ENCODE data around the gene TM7SF2. TPM values are rescaled to one million over a fixed set of nuclear protein-coding genes. Genes with fewer than 3 reads are reported as not detected.

The TM7SF2 gene
- 84.4 and 113 TPM in 2 replicates for total RNA-seq (2014; rRNA removed; shearing (Covaris generic))

DNA sequence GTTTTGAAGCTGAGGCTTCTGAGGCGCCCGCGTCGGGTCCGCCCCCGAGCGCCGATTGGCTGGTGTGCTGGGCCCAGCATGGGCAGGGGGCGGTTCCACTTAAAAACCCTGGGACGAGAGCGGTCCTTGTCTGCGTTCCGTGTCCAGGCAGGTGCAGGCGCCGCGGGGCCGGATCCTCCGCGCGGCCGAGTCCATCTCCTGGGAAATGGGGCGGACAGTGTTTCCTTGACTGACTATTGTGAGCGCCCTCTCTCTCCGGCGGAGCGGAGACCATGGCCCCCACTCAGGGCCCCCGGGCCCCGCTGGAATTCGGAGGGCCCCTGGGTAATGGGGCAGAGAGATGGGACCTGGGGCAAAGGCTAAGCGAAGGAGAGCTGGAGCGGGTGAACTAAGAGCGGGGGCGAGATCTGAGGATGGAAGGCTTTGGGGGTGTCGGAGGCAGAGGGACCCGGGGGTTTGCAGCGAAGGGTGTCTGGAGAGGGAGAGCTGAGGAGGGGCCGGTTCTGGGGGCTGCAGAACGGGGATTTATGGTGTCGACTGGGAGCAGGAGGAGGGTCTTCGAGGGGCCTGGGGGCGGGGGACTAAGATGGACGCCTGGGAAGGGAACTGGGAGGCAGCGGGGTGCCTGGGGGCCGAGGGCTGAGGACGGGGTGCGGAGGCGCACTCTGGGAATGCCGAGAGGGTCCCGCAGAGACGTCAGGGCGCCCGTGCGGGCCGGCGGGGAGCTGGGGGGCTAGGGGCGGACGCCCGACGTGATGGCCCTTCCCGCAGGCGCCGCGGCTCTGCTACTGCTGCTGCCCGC, at the start of gene TM7SF2:
TSS of gene TM7SF2 (plus strand) at position 129 of the 802 bp plus-strand sequence. CDS start at position 273, 144 bp downstream.
- peak; percentile 98 for DNase-seq (ENCODE audit: low spot score)

DNA sequence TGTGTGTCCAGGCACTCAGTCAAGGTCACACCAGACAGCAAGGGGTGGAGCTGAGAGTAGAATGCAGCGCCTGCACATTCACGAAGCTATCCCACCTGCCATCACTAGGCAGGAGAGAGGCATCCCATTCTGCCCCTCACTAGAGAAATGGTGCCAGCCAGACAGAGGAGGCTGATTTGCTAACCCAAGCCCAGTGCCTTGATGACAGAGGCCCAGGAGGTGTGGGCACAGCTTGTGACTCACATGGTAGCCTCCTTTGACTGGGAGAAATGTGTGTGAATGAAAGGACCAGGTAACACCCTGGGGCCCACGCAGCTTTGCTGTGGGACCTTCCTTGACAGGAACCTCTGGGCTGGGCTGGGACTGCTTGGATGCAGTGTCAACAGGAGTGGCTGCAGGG, 48.1 kb upstream of the TM7SF2 start:
- no peak for DNase-seq (ENCODE audit: low spot score)

DNA sequence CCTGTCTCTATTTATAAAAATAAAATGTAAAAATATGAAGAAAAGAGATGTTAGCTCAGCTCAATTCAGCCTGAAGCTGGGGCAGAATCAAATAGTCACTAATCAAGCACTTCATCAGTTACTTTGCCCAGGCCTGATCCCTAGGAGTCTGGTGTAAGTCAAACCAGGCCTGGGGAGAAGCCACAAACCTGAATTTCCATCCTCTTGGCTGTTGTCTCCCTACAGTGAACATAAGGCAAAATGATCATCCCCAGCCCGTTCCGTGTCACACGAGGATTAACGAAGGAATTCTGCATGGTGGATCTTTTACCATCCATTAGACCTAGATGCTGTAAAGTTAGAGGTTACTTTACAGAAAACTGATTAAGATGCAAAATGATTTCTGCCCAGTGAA, 46.8 kb upstream of the TM7SF2 start:
- no peak for DNase-seq (ENCODE audit: low spot score)

DNA sequence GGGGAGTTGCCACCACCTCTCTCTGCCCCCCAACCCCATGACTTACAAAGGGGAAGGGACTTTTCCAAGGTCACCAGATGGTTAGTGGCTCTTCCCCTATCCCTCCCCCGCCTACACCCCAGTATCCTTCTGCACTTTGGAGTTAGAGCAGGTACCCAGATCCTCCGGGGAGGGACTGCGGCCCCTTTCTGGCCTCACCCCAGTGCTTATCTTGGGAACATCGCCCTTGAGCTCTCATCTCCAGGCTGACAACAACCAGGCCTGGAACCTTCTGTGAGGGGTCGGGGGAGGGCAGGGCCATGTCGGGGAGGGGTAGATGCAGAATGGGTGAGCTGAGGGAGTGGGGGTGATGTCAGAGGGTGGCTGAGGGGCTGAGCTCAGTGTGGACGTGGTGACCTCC, 45.8 kb upstream of the TM7SF2 start:
- DNase-seq (ENCODE audit: low spot score): no peak

DNA sequence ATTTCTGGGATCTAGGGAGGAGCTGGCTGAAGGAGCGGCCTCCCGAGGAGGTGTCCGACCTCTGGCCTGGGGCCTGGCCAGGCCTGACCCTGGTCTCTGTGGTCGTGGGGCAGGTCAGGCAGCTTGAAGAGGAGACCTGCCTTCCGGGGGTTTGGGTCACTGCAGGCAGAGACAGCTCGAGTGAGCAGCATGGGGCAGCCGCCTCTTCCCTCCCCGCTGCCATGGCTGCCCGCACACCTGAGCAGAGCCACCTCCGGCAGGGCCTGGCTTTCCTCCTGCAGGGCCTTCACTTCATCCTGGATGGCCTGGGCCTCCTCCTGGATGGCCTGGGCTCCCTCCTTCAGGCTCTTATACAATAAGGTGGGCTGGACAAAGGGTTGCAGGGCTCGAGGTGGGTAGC, 45.4 kb upstream of the TM7SF2 start:
- DNase-seq (ENCODE audit: low spot score): no peak

DNA sequence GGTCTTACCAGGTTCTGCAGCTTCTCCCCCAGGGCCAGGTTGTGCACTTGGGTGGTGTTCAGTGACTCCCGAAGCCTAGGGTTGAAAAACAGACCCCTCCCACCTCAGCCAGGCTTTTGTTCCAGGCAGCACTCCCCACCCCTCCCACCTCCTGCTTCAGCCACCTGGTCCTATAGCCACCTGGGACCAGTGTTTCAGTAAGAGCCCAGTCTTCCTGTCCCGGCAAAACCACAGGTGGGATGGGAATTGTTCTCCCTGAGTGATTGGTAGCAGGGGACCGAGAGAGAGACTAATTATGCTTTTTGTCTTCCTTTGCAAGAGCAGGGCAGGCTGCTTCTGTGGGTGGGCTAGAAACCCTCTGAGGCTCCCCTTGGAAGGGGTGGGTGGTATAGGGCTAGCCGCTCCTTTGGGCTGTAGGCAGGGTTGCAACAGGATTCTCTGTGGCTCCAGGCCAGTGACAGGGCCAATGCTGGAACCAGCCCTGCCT, 44.8 kb upstream of the TM7SF2 start:
- no peak for DNase-seq (ENCODE audit: low spot score)

DNA sequence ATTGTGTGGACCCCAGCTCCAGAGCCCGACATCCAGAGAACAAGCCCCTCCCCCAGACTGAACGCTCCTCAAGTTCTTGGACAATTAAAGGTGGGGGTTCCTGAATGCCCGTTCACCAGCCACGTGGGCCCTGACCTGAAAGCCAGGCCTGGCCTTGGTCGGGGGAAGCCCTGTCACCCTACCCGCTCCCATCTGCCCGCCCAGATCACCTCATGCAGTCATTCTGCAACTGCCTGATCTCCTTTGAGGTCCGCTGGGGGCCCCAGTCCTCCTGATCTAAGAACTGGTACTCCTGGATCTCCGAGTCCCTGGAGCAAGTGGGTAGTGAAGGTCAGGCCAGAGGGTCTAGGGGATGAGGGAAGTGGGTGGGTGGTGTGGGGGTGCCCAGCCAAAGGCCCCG, 44.2 kb upstream of the TM7SF2 start:
- DNase-seq (ENCODE audit: low spot score): no peak

DNA sequence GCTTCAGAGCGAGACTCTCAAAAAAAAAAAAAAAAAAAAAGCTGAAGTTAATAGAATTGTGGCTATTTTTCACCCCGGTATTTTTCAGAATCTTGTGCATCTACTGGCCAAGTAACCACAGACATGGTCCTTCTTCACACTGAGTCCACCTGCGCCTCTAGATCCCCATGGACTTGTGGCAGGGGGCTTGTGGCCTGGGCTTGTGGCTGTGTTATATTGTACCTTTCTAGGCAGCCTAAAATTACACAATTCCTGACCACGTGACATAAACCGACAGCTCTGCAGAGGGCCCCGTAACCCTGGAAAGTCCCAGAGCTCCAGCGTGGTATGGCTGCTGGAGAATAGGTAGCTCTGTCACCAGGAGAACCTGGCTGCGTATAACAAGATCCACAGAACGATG, 42.5 kb upstream of the TM7SF2 start:
- no peak for DNase-seq (ENCODE audit: low spot score)

DNA sequence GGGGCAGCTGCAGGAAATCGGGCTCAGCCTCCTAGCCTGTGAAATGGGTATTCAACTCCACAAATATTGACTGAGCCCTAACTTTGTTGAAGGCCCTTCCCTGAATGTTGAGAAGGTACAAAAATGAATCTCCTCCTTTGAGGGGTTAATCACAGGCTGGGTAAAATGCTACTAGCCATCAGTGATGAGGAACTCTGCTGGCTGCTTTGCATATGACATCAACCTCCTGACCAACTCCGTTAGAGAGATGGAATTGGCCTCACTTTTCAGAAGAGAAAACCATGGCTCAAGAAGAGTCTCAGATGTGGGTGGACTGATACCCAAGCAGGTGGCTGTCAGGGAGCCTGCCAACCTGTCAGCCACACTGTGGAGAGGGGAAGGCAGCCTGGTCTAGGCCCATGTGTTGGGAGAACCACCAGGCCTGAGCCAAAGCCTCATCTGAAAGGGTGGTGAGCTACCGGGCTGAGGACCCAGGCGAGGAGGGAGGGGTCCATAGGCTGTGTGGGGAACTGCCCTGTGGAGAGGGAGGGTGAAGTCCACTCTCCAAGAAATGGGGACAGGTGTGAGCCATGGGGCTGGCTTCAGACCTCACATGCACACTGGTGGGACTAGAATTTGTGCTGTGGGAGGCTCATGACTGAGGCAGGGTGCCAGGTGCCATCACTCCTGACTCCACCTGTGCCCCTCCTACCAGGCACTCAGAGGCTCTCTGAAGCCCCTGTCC, 39.6 kb upstream of the TM7SF2 start:
- no peak for DNase-seq (ENCODE audit: low spot score)

DNA sequence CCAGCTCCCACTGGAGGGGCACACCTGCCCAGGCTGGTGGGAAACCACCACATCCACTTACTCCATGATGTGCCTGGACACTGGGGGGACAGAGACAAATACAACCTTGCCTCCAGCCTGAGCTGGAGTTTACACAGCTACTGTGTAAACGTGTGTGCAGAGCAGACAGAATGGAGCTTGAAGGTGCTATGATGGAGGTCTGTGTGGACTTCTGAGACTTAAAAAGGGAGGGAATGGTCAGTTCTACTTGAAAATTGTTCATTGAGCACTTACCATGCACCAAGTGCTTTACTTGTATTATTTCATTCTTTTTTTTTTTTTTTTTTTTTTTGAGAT, 39.1 kb upstream of the TM7SF2 start:
- no peak for DNase-seq (ENCODE audit: low spot score)

DNA sequence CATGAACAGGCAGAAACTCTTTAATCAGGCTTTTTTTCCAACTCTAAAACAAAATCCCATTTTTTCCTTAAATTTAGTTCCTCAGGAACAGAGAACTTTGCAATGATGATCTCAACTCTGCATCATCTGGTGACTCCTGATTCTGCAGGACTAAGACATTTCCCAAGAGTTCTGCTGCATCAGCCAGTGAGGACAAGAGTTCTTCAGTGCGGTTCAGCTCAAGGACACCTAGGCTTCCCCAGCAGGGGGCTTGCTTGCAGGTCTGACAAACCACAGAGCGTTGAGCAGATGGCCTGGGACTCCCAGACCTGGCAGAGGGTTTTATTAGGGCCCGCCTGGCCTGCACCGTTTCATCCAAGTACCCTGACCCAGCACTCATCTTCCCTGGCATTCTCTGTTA, 34.2 kb upstream of the TM7SF2 start:
- DNase-seq (ENCODE audit: low spot score): no peak

DNA sequence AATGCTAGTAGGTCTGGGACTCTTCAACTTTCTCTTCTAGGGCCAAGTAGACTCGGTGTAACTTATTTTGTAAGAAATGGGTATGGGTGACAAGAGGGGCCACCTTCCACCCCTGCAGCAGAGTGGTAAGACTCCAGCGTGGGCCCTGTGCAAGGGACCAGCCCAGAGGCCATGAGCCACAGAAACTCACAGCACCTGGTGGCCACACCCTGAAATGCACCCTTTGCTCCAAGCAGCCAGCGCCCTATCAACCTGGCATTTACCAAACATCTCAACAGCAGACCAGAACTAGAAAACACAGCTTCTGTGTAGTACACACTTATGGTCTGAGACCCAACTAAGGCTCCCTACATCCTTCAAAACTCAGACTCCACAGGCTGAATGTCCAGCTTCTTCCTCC, 33.5 kb upstream of the TM7SF2 start:
- peak; percentile 78 for DNase-seq (ENCODE audit: low spot score)

DNA sequence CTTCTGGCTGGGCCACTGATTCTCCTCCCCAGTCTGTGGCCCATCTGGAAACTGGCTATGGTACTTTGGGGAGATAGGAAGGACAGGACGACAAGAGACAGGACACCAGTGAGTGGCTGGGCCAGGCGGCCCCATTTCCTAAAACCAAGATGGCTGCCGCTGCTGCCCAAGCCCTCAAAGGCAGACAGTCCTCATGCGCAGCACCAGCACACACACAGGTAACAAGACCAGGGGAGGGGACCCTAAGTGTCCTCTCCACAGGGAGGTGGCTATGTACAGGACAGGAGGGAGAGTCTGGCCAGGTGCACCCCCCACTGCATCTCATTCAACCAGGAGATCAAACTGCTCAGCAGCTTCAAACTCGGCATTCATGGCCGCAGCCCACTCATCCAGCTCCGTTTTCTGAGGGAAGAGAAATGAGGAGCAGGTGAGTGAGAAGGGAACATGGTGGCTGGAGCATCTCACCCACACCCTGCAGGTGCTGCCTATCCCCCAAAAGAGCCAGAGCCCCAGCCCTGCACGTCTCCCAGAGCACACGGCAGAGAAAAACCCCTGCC, 32.8 kb upstream of the TM7SF2 start:
- no peak for DNase-seq (ENCODE audit: low spot score)

DNA sequence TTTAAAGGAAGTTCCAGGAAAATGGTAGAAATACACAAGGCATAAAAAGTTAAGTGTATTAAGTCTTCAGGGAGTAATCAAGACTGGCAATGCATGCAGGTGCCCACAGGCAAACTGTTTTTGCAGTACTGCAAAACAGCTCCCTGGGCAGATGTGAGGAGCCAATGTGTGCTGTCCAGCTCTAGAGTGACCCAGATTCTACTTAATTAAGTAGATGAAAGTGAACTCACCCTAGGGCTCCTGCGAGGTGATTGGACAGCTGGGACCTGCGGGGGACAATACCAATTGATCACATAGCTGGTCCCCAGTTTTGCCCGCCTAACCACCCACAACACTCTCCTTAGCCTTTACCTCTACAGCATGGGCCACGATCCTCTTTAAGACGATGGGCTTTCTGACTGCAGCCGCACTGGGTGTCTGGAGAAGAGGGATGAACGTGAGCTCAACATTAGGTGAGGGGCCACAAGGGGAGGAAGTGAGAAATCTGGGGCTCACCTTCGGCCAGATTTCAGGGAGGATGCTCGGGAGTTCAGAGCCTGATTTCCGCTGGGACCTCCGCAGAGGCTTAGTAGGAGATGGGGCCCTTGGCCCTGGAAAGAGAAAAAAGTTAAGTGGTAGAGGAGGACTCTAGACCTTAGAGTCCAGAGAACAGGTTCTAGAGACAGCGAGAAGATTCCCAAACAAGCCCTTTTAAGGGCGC, 28.4 kb upstream of the TM7SF2 start:
- DNase-seq (ENCODE audit: low spot score): peak; percentile 26

DNA sequence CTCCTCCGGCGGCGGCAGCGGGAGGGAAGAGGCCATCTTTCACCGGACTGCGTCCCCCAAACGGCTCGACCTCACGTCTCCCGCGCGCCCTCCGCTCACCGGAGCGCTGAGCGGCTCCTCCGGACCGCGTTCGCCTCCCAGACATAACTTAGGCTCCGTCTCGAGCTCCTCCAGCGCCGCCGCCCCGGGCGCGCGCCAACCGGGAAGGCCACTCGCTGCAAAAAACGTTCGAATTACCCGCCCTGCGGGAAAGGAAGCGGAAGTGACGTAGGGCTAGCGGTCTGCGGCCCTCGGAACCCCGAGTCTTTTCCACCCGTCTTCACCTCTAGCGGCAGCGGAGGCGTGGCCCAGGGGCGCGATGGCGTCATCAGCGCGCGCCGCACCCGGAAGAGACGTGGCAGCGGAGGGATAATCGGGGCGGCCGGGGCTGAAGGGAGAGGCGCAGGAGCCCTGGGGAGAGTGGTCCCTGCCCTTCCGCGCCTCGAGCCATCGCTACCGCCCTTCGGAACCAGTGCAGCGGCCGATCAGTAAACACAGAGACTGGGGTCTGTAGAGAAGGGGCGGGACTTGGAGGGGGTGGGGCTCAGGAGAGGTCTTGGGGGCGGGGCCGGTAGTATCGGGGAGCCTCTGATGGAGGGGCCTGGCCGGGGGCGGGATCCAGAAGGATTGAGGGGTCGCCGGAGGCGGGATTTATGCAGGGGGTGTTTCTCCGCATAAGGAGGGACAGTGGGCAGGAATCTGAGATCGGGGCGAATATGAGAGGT, 27.7 kb upstream of the TM7SF2 start, which contains the start of the genes CDCA5 and ZFPL1:
TSS of gene CDCA5 (minus strand) at position 207 of the 764 bp plus-strand sequence. CDS start at position 145, 62 bp downstream.
TSS of gene ZFPL1 (plus strand) at position 389 of the 764 bp plus-strand sequence. CDS start 477 bp downstream, outside the sequence.
- peak; percentile 98 for DNase-seq (ENCODE audit: low spot score)

DNA sequence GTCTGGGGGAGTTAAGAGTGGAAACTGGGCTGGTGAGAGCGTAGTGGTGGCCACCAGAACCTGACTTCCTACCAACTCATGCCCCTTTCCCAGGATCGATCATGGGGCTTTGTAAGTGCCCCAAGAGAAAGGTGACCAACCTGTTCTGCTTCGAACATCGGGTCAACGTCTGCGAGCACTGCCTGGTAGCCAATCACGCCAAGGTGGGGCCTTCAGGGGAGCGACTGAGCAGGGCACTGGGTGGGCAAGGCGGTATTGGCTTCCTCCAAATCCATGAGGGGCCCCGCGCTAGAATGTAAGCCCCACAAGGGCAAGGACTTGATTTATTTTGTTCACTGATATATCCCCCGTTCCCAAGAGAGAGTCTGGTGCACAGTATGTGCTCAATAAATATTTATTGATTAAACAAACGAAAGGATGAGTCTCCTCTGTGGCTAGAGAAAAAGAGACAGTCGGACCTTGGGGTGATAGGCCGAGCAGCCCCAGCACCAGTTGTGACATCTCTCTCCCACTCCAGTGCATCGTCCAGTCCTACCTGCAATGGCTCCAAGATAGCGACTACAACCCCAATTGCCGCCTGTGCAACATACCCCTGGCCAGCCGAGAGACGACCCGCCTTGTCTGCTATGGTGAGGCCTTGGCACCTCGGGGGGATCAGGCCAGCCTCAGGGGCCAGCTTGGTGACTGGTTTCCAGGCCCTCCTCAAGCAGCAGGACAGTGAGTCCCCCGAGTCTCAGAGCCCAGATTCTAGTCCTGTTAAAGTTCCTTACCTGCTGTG, 26.9 kb upstream of the TM7SF2 start:
- DNase-seq (ENCODE audit: low spot score): no peak

DNA sequence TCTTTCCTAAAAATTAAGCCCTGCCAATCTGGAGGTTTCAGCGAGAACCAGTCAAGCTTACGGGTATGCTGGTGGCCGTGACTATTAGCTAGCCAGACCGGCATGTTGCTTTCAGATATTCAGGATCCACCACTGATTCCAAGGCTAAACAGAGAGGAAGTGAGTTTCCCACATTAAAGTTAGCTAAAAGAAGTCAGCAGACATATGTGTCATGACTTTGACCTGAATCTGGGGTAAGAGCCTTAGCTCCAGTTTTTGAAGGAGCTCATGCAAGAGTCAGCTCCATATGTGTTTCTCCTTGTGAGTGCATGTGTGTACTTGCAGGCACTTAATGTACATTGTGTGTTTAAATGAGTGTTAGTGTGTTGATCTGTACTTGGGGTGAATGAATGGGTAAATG, 26.2 kb upstream of the TM7SF2 start:
- no peak for DNase-seq (ENCODE audit: low spot score)

DNA sequence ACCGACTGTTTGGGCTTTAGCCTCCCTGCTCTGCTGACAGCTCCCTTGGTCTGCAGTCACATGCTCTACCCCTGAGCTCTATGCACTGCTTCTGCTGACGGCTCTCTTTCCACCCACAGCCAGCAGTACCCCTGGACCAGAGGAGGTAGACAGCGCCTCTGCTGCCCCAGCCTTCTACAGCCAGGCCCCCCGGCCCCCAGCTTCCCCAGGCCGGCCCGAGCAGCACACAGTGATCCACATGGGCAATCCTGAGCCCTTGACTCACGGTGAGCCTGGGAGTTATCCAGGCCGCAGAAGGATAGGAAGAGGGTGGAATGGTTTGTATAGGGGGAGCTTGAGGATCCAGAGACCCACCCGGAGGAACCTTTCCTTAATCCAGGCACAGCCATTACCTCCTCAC, 24.9 kb upstream of the TM7SF2 start:
- no peak for DNase-seq (ENCODE audit: low spot score)

DNA sequence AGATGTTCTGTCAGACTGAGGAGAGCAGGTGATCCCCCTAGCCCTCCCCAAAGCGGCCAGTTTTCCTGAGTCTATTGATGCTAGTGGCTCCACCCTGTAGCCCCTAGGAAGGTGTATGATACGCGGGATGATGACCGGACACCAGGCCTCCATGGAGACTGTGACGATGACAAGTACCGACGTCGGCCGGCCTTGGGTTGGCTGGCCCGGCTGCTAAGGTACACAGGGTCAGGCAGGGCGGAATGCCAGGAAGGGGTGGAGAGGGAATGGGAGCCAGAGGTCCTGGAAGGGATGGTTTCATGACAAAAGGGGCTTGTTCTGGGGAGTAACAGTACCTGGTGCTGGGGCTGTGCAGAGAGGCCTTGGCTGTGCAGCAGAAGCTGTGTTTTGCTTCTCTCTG, 24.5 kb upstream of the TM7SF2 start:
- DNase-seq (ENCODE audit: low spot score): no peak

DNA sequence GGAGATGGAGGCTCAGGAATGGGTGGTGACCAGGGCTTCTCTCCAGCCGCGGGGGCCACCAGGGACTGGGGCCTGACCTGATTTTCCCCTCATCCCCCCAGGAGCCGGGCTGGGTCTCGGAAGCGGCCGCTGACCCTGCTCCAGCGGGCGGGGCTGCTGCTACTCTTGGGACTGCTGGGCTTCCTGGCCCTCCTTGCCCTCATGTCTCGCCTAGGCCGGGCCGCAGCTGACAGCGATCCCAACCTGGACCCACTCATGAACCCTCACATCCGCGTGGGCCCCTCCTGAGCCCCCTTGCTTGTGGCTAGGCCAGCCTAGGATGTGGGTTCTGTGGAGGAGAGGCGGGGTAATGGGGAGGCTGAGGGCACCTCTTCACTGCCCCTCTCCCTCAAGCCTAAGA, 23.8 kb upstream of the TM7SF2 start:
- DNase-seq (ENCODE audit: low spot score): no peak

All from HT-29 (cell line).